ENCODE results near the gene ERGIC1.

- TF ChIP-seq CTCF (IDR thresholded peaks at IDR 0.05; ENCODE audit: insufficient read depth, low read depth, low read length) (no peak), EZH2 (IDR thresholded peaks at IDR 0.05; ENCODE audit: insufficient read depth, low read length) (no peak)
These were observed 49.0 kb downstream of the ERGIC1 start for GRCh38 chr5:172883066-172883465.

Data from astrocyte (in vitro differentiated cells and primary cell).